HEK293 (cell line): ENCODE measurements around the gene OSBP2.
A peak's percentile ranks its signal among the peaks of the same experiment; 100 is the strongest.

Experiments
- CTCF ChIA-PET: fragments of 350-600 bp; formaldehyde crosslinking; extraction: SDS; loops from one replicate; lab custom pipeline; 2021; ENCODE audit warnings: antibody characterized with exemption; lab: Yijun Ruan, JAX
- POLR2A ChIA-PET: fragments of 300-600 bp; formaldehyde crosslinking; extraction: SDS; loops from one replicate; lab custom pipeline; 2020; ENCODE audit warnings: antibody characterized with exemption, inconsistent platforms; lab: Yijun Ruan, JAX
- H3K27ac ChIP-seq: fragments of 200-500 bp; sonication (Bioruptor generic); 2 replicates; pipeline ENCODE4 v1.5.1; 2014; ENCODE audit warnings: low read depth, low read length, control low read depth, inconsistent platforms; ENCODE audit errors: extremely low read depth
- H3K36me3 ChIP-seq, 2 experiments: fragments of 200-500 bp in 1 of 2; sonication (Bioruptor generic) in 1 of 2; 1 replicate in 1 of 2; 2 replicates in 1 of 2; pipeline ENCODE4 v1.5.1; 2014 to 2017; ENCODE audit warnings: inconsistent platforms in 2 of 2, low read length in 2 of 2; ENCODE audit not compliant: control insufficient read depth in 2 of 2, insufficient read depth in 1 of 2
- H3K4me1 ChIP-seq: fragments of 200-500 bp; sonication (Bioruptor generic); 2 replicates; pipeline ENCODE4 v1.5.1; 2014; ENCODE audit warnings: mild to moderate bottlenecking, low read length, inconsistent platforms; ENCODE audit not compliant: control insufficient read depth, insufficient read depth
- H3K4me3 ChIP-seq: 2 replicates; pipeline ENCODE4 v1.5.1; 2011; ENCODE audit warnings: low read depth, mild to moderate bottlenecking, control low read depth, low read length, moderate library complexity
- H3K9me3 ChIP-seq: fragments of 200-500 bp; sonication (Bioruptor generic); 2 replicates; pipeline ENCODE4 v1.5.1; 2014; ENCODE audit warnings: low read depth, low read length, inconsistent platforms; ENCODE audit not compliant: control insufficient read depth, insufficient read depth
- HOXD13 ChIP-seq: sonication (generic); formaldehyde crosslinking; IDR thresholded peaks from 2 replicates; pipeline ENCODE4 v1.8.0; 2022; ENCODE audit warnings: missing genetic modification reagents, borderline replicate concordance
- KLF9 ChIP-seq: fragments of 450-650 bp; formaldehyde crosslinking; IDR thresholded peaks from 2 replicates; pipeline ENCODE4 v1.5.1; 2016; ENCODE audit warnings: missing biosample characterization, missing genetic modification characterization, low read depth
- PRDM10 ChIP-seq: fragments of 450-650 bp; formaldehyde crosslinking; IDR thresholded peaks from 2 replicates; pipeline ENCODE4 v1.5.1; 2016; ENCODE audit warnings: missing biosample characterization, missing genetic modification characterization
- SCRT1 ChIP-seq: fragments of 450-650 bp; formaldehyde crosslinking; IDR thresholded peaks from 2 replicates; pipeline ENCODE4 v1.5.1; 2016; ENCODE audit warnings: missing biosample characterization, missing genetic modification characterization, borderline replicate concordance
- TCF7L2 ChIP-seq: IDR thresholded peaks from 2 replicates; pipeline ENCODE4 v1.6.1; 2011; ENCODE audit warnings: low read depth, mild to moderate bottlenecking, inconsistent platforms, low read length, moderate library complexity, borderline replicate concordance
- ZBTB20 ChIP-seq: fragments of 450-650 bp; formaldehyde crosslinking; IDR thresholded peaks from 2 replicates; pipeline ENCODE4 v1.5.1; 2016; ENCODE audit warnings: missing biosample characterization, missing genetic modification characterization
- ZBTB49 ChIP-seq: fragments of 450-650 bp; formaldehyde crosslinking; IDR thresholded peaks from 2 replicates; pipeline ENCODE4 v1.5.1; 2016; ENCODE audit warnings: missing biosample characterization, missing genetic modification characterization, low read depth
- ZBTB8A ChIP-seq: fragments of 450-650 bp; formaldehyde crosslinking; IDR thresholded peaks from 2 replicates; pipeline ENCODE4 v1.5.1; 2016; ENCODE audit warnings: missing biosample characterization, missing genetic modification characterization
- ZIC2 ChIP-seq: fragments of 450-650 bp; formaldehyde crosslinking; IDR thresholded peaks from 2 replicates; pipeline ENCODE4 v1.5.1; 2016; ENCODE audit warnings: missing biosample characterization, missing genetic modification characterization
- ZNF133 ChIP-seq: fragments of 450-650 bp; formaldehyde crosslinking; IDR thresholded peaks from 2 replicates; pipeline ENCODE4 v1.5.1; 2016; ENCODE audit warnings: missing biosample characterization, missing genetic modification characterization
- ZNF214 ChIP-seq: fragments of 450-650 bp; formaldehyde crosslinking; IDR thresholded peaks from 2 replicates; pipeline ENCODE4 v1.5.1; 2017; ENCODE audit warnings: missing biosample characterization, mild to moderate bottlenecking, missing genetic modification characterization, borderline replicate concordance
- ZNF24 ChIP-seq: fragments of 450-650 bp; formaldehyde crosslinking; IDR thresholded peaks from 2 replicates; pipeline ENCODE4 v1.5.1; 2016; ENCODE audit warnings: missing biosample characterization, missing genetic modification characterization
- ZNF292 ChIP-seq: fragments of 450-650 bp; formaldehyde crosslinking; IDR thresholded peaks from 2 replicates; pipeline ENCODE4 v1.5.1; 2016; ENCODE audit warnings: low read depth, missing biosample characterization, missing genetic modification characterization, borderline replicate concordance
- ZNF350 ChIP-seq: fragments of 450-650 bp; formaldehyde crosslinking; IDR thresholded peaks from 2 replicates; pipeline ENCODE4 v1.5.0; 2017; ENCODE audit warnings: missing biosample characterization, mild to moderate bottlenecking, missing genetic modification characterization
- ZNF354C ChIP-seq: fragments of 450-650 bp; formaldehyde crosslinking; IDR thresholded peaks from 2 replicates; pipeline ENCODE4 v1.5.1; 2016; ENCODE audit warnings: missing biosample characterization, missing genetic modification characterization, low read depth, borderline replicate concordance
- ZNF394 ChIP-seq: fragments of 450-650 bp; formaldehyde crosslinking; IDR thresholded peaks from 2 replicates; pipeline ENCODE4 v1.5.1; 2016; ENCODE audit warnings: missing biosample characterization, missing genetic modification characterization, mild to moderate bottlenecking, moderate library complexity, borderline replicate concordance
- ZNF621 ChIP-seq: fragments of 450-650 bp; formaldehyde crosslinking; IDR thresholded peaks from 2 replicates; pipeline ENCODE4 v1.5.1; 2017; ENCODE audit warnings: missing biosample characterization, missing genetic modification characterization
- ZNF660 ChIP-seq: fragments of 450-650 bp; IDR thresholded peaks from 2 replicates; pipeline ENCODE4 v1.5.1; 2018; ENCODE audit warnings: missing biosample characterization, mild to moderate bottlenecking, missing genetic modification characterization
- ZNF692 ChIP-seq: fragments of 450-650 bp; formaldehyde crosslinking; IDR thresholded peaks from 2 replicates; pipeline ENCODE4 v1.5.1; 2016; ENCODE audit warnings: missing biosample characterization, missing genetic modification characterization
- ZNF777 ChIP-seq: fragments of 450-650 bp; formaldehyde crosslinking; IDR thresholded peaks from 2 replicates; pipeline ENCODE4 v1.5.1; 2017; ENCODE audit warnings: missing biosample characterization, missing genetic modification characterization, borderline replicate concordance
- ZNF830 ChIP-seq: fragments of 450-650 bp; IDR thresholded peaks from 2 replicates; pipeline ENCODE4 v1.5.0; 2018; ENCODE audit warnings: missing biosample characterization, missing genetic modification characterization, low read depth, mild to moderate bottlenecking, moderate library complexity
- ZSCAN18 ChIP-seq: fragments of 450-650 bp; formaldehyde crosslinking; IDR thresholded peaks from 2 replicates; pipeline ENCODE4 v1.5.1; 2016; ENCODE audit warnings: missing biosample characterization, missing genetic modification characterization
- ZSCAN23 ChIP-seq: fragments of 450-650 bp; formaldehyde crosslinking; IDR thresholded peaks from 2 replicates; pipeline ENCODE4 v1.5.1; 2016; ENCODE audit warnings: missing biosample characterization, missing genetic modification characterization

Gene OSBP2

GRCh38 chr22:30806391-30806861, 111.8 kb downstream of the OSBP2 start (continued):
- peak; percentile 96 for TF ChIP-seq PRDM10 (tag by site-specific recombination)
- TF ChIP-seq ZNF292 (tag by site-specific recombination): no peak
- 0 out of 2 replicates have a peak, but pooled peaks have one; percentile 24 for TF ChIP-seq ZBTB20 (tag by site-specific recombination)
- peak; percentile 87 for TF ChIP-seq ZNF660 (tag by site-specific recombination)
- TF ChIP-seq HOXD13 (CRISPR knock-in tag): no peak
- no peak for TF ChIP-seq ZNF24 (tag by site-specific recombination)

GRCh38 chr22:30809086-30809485, 114.4 kb downstream of the OSBP2 start:
- ChIA-PET POLR2A (no interaction called here), CTCF (no interaction called here)

GRCh38 chr22:30810105-30810504, 115.4 kb downstream of the OSBP2 start:
- Histone ChIP-seq H3K4me3 (no peak overlapping the region), H3K9me3 (no peaks in the 10 kb centered on the region), H3K4me1 (no peaks in the 10 kb centered on the region), H3K36me3 (no peaks in the 10 kb centered on the region), H3K27ac (no peak overlapping the region)
- POLR2A ChIA-PET: interaction anchor here (0.6 kb wide), 1 partner anchor 35 kb away, joined by 4 read pairs; no protein-coding TSS in a partner anchor
- CTCF ChIA-PET: interaction anchor here (0.5 to 1.2 kb wide), 4 partner anchors 52 to 699 kb away, joined by 3 to 5 read pairs (median 4); no protein-coding TSS in a partner anchor
- TF ChIP-seq ZBTB8A (tag by site-specific recombination) (no peak), ZSCAN18 (tag by site-specific recombination) (no peak), ZNF621 (no peak), ZNF354C (tag by site-specific recombination) (no peak), ZNF350 (tag by site-specific recombination) (no peak), KLF9 (tag by site-specific recombination) (no peak), ZIC2 (tag by site-specific recombination) (no peak), ZNF777 (tag by site-specific recombination) (no peak), ZNF692 (tag by site-specific recombination) (no peak), TCF7L2 (no peak), ZNF830 (tag by site-specific recombination) (no peak), SCRT1 (no peak), ZNF214 (tag by site-specific recombination) (no peak), ZNF133 (tag by site-specific recombination) (no peak)

More at GRCh38 chr22:30809086-30809485, 114.4 kb downstream of the OSBP2 start:
- H3K9me3 ChIP-seq: no peaks in the 10 kb centered on the region
- TF ChIP-seq ZSCAN23 (tag by site-specific recombination) (no peak), ZBTB49 (tag by site-specific recombination) (no peak), ZNF394 (tag by site-specific recombination) (no peak)
- H3K4me1 ChIP-seq: no peaks in the 10 kb centered on the region
- H3K27ac ChIP-seq: no peak overlapping the region
- H3K36me3 ChIP-seq: no peaks in the 10 kb centered on the region
- H3K4me3 ChIP-seq: no peak overlapping the region
